DND-41 (cell line): ENCODE measurements around the gene KLHL42.

Experiments used
- ATAC-seq: fragments of 200-7000 bp; cut with Tn5 transposase; 3 replicates; pipeline ENCODE4 v1.9.1; 2021; ENCODE audit warnings: low read depth; ENCODE audit not compliant: insufficient read depth
- DNase-seq: peaks from one replicate; pipeline ENCODE4 v3.0.0-alpha.2; 2020
- H2AFZ ChIP-seq: 2 replicates; pipeline ENCODE4 v1.6.0; 2012; ENCODE audit warnings: low read depth, low read length
- H3K27ac ChIP-seq: 2 replicates; pipeline ENCODE4 v1.5.1; 2012; ENCODE audit warnings: low read length, inconsistent platforms
- H3K27me3 ChIP-seq: fragments of 200-600 bp; sonication (generic); 2 replicates; pipeline ENCODE4 v1.6.0; 2012; ENCODE audit warnings: low read length, mild to moderate bottlenecking, inconsistent platforms; ENCODE audit not compliant: insufficient read depth, poor library complexity
- H3K36me3 ChIP-seq: 2 replicates; pipeline ENCODE4 v1.5.1; 2012; ENCODE audit warnings: low read length, inconsistent platforms; ENCODE audit not compliant: insufficient read depth
- H3K4me1 ChIP-seq: 2 replicates; pipeline ENCODE4 v1.5.1; 2012; ENCODE audit warnings: mild to moderate bottlenecking, low read length; ENCODE audit not compliant: insufficient read depth
- H3K4me2 ChIP-seq: 2 replicates; pipeline ENCODE4 v1.6.0; 2012; ENCODE audit warnings: mild to moderate bottlenecking, moderate library complexity, low read length, inconsistent platforms; ENCODE audit not compliant: insufficient read depth
- H3K4me3 ChIP-seq, 2 experiments: fragments of 200-600 bp in 1 of 2; shearing (Covaris generic) in 1 of 2; 2 replicates each; pipeline ENCODE4 v1.5.1; 2012 to 2016; ENCODE audit warnings: inconsistent platforms in 2 of 2, low read length in 2 of 2, mild to moderate bottlenecking in 2 of 2, low read depth in 1 of 2, moderate library complexity in 1 of 2
- H3K79me2 ChIP-seq: 2 replicates; pipeline ENCODE4 v1.6.0; 2012; ENCODE audit warnings: low read length, inconsistent platforms; ENCODE audit not compliant: insufficient read depth
- H3K9ac ChIP-seq: 2 replicates; pipeline ENCODE4 v1.6.0; 2012; ENCODE audit warnings: low read depth, mild to moderate bottlenecking, inconsistent platforms, low read length, moderate library complexity
- H3K9me3 ChIP-seq: 2 replicates; pipeline ENCODE4 v1.5.1; 2012; ENCODE audit warnings: low read length, moderate library complexity, mild to moderate bottlenecking, inconsistent platforms; ENCODE audit not compliant: insufficient read depth, severe bottlenecking
- H4K20me1 ChIP-seq: 2 replicates; pipeline ENCODE4 v1.6.0; 2012; ENCODE audit warnings: low read length; ENCODE audit not compliant: insufficient read depth
- EZH2 ChIP-seq: IDR thresholded peaks from 3 replicates; pipeline ENCODE4 v1.6.1; 2012; ENCODE audit warnings: borderline replicate concordance, low read depth, mild to moderate bottlenecking, moderate library complexity, low read length, inconsistent platforms; ENCODE audit not compliant: severe bottlenecking
- TF ChIP-seq, protein P1 (sequence below): IDR thresholded peaks from 2 replicates; pipeline ENCODE4 v1.5.1; 2012; ENCODE audit warnings: borderline replicate concordance, low read length, moderate library complexity, mild to moderate bottlenecking; ENCODE audit not compliant: poor library complexity, severe bottlenecking; ENCODE audit errors: extremely low read depth

The KLHL42 gene

DNA sequence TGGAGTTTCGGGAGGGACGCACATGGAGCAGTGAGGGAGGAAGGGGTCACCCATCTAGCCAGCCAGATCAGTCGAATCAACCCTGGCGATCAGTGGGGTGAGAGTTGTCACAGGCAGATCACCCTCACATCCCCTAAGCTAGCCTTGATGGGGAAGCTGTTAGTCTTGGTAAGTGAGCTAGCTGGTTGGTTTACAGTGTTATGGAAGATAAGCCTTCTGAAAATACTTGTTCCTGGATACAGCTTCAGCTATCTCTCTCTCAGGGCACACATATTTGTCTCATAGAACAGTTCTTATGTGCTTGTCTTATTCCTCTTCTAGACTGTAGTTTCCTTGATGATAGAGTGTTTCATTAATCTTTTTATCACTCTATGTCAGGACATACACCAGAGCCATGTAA is 26.2 kb downstream of the KLHL42 start:
- H3K27me3 ChIP-seq = no peaks in the 10 kb centered on the region
- TF ChIP-seq, protein P1, sequence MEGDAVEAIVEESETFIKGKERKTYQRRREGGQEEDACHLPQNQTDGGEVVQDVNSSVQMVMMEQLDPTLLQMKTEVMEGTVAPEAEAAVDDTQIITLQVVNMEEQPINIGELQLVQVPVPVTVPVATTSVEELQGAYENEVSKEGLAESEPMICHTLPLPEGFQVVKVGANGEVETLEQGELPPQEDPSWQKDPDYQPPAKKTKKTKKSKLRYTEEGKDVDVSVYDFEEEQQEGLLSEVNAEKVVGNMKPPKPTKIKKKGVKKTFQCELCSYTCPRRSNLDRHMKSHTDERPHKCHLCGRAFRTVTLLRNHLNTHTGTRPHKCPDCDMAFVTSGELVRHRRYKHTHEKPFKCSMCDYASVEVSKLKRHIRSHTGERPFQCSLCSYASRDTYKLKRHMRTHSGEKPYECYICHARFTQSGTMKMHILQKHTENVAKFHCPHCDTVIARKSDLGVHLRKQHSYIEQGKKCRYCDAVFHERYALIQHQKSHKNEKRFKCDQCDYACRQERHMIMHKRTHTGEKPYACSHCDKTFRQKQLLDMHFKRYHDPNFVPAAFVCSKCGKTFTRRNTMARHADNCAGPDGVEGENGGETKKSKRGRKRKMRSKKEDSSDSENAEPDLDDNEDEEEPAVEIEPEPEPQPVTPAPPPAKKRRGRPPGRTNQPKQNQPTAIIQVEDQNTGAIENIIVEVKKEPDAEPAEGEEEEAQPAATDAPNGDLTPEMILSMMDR = no peak
- no peak for TF ChIP-seq EZH2
- H2AFZ ChIP-seq = no peak overlapping the region
- H3K9me3 ChIP-seq = no peaks in the 10 kb centered on the region
- no peak overlapping the region for H3K4me3 ChIP-seq
- H3K27ac ChIP-seq = no peak overlapping the region
- no peak for ATAC-seq
- no peaks in the 10 kb centered on the region for H3K79me2 ChIP-seq
- H3K9ac ChIP-seq = no peak overlapping the region
- H3K4me2 ChIP-seq = no peak overlapping the region
- H3K4me1 ChIP-seq = no peaks in the 10 kb centered on the region
- no peaks in the 10 kb centered on the region for H4K20me1 ChIP-seq
- H3K36me3 ChIP-seq = no peaks in the 10 kb centered on the region
- no peak for DNase-seq

DNA sequence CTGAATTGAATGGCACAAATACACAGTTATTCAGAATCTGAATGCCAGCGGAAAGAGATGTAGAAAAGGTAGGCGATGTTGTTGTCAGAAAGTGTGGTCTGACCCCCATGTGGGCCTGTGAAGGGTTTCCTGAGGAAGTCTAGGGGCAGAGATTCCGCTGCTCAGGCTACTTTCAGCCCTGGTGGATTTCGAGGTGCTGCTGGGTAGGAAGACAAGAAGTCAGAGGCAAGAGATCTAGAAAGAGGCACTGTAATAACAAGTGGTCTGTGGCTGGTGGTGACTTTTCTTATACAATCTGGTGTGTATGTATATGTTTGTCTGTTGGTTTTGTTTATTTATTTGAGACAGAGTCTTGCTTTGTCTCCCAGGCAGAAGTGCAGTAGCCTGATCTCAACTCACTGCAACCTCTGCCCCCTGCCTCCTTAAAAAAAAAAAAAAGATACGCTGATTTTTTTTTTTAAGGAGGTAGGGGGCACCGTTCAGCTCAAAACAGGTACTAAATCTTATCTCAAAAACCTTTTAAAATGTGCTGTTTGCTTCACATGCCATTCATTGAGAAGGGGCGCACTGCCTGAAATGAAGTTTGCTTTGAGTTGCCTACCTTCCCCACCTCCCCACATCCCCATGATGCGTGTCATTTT is 27.1 kb downstream of the KLHL42 start:
- no peak for TF ChIP-seq EZH2
- TF ChIP-seq, protein P1 = no peak
- Histone ChIP-seq H3K9ac (no peak overlapping the region), H3K27ac (no peak overlapping the region), H3K9me3 (no peaks in the 10 kb centered on the region), H3K4me3 (no peak overlapping the region), H2AFZ (no peak overlapping the region), H3K4me1 (no peaks in the 10 kb centered on the region), H4K20me1 (no peaks in the 10 kb centered on the region), H3K36me3 (no peaks in the 10 kb centered on the region), H3K79me2 (no peaks in the 10 kb centered on the region), H3K27me3 (no peaks in the 10 kb centered on the region), H3K4me2 (no peak overlapping the region)
- peak; percentile 19; the same call in 1 of the 3 replicates for ATAC-seq
- DNase-seq = no peak

DNA sequence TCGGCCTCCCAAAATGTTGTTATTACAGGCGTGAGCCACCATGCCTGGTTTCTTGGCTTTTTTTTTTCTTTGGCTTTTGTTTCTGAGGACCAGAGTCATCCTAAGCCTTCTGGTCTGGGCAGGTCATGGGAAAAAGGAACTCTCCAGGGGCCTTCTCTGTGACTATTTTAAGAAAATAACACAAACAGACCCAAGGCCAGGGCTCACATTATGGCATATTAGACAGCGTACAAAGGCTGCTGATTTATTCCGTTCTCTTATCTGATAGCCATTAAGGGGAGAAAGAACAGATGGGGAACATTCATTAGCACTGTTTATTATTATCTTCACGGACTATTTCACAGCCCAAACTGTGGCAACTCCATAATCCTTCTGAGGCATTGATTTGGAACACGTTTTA is 28.8 kb downstream of the KLHL42 start:
- Histone ChIP-seq H3K4me1 (no peaks in the 10 kb centered on the region), H3K9ac (no peak overlapping the region), H3K9me3 (no peaks in the 10 kb centered on the region), H2AFZ (no peak overlapping the region), H3K4me3 (no peak overlapping the region), H3K27me3 (no peaks in the 10 kb centered on the region), H3K79me2 (no peaks in the 10 kb centered on the region), H3K36me3 (no peaks in the 10 kb centered on the region), H4K20me1 (no peaks in the 10 kb centered on the region), H3K4me2 (no peak overlapping the region), H3K27ac (no peak overlapping the region)
- TF ChIP-seq, protein P1 = no peak
- TF ChIP-seq EZH2 = no peak
- DNase-seq (no peak), ATAC-seq (no peak)
